AG09319 (cell line): ENCODE results near the gene SLC1A6.

ENCODE experiments used
- DNase-seq: peaks from one replicate; pipeline ENCODE4 v3.0.0-alpha.2; 2010; ENCODE audit warnings: low read depth; ENCODE audit errors: extremely low read depth
- TF ChIP-seq, protein P1 (sequence below): IDR thresholded peaks from 2 replicates; pipeline ENCODE4 v1.5.1; 2011; ENCODE audit warnings: low read depth, mild to moderate bottlenecking, inconsistent platforms, low read length, moderate library complexity

The SLC1A6 gene

GRCh38 chr19:14977128-14977527, 2.5 kb downstream of the SLC1A6 start:
- DNase-seq: no peak
- TF ChIP-seq, protein P1, sequence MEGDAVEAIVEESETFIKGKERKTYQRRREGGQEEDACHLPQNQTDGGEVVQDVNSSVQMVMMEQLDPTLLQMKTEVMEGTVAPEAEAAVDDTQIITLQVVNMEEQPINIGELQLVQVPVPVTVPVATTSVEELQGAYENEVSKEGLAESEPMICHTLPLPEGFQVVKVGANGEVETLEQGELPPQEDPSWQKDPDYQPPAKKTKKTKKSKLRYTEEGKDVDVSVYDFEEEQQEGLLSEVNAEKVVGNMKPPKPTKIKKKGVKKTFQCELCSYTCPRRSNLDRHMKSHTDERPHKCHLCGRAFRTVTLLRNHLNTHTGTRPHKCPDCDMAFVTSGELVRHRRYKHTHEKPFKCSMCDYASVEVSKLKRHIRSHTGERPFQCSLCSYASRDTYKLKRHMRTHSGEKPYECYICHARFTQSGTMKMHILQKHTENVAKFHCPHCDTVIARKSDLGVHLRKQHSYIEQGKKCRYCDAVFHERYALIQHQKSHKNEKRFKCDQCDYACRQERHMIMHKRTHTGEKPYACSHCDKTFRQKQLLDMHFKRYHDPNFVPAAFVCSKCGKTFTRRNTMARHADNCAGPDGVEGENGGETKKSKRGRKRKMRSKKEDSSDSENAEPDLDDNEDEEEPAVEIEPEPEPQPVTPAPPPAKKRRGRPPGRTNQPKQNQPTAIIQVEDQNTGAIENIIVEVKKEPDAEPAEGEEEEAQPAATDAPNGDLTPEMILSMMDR: no peak

GRCh38 chr19:14974488-14974887, 5.2 kb downstream of the SLC1A6 start:
- DNase-seq: no peak
- TF ChIP-seq, protein P1: no peak

DNA sequence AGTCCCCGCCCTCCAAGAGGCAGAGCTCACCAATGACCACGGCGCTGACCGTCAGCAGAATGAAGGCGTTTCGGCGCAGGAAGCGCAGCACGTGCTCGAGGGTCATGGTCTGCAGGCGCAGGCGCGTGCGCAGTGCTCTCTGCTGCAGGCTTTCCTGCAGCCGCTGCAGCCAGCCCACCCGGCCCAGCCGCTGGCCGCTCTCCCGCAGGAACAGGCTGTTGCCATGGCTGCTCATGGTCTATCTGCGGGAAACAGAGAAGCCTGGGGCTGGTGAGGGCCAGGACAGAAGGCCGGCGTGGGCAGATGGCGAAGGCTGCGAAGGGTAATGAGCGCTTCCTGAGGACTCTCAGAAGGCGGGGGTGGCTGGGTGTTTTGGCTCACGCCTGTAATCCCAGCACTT, 7.0 kb downstream of the SLC1A6 start:
- TF ChIP-seq, protein P1: no peak
- DNase-seq: no peak

DNA sequence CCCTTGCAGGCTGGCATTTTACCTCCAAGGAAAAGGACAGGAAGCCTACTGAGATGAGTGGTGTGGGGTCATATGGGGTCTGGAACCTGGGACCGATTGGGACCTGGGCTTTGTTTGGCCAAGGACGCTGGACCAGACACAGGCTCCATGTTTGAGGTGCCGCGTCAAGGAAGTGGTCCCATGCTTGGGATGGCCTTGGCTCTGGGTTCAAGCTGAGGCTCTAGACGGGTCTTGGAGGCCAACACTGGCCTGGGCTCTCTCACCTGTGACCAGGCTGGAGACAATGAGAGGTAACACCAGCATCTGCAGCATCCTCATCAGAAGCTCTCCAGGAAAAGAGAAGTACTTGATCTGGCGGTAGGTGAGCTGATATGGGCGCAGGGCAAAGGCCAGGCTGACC, 8.2 kb downstream of the SLC1A6 start:
- TF ChIP-seq, protein P1: no peak
- no peak for DNase-seq

- no peak for DNase-seq
- TF ChIP-seq, protein P1: no peak
Observed at GRCh38 chr19:14968247-14968646, 11.4 kb downstream of the SLC1A6 start.

DNA sequence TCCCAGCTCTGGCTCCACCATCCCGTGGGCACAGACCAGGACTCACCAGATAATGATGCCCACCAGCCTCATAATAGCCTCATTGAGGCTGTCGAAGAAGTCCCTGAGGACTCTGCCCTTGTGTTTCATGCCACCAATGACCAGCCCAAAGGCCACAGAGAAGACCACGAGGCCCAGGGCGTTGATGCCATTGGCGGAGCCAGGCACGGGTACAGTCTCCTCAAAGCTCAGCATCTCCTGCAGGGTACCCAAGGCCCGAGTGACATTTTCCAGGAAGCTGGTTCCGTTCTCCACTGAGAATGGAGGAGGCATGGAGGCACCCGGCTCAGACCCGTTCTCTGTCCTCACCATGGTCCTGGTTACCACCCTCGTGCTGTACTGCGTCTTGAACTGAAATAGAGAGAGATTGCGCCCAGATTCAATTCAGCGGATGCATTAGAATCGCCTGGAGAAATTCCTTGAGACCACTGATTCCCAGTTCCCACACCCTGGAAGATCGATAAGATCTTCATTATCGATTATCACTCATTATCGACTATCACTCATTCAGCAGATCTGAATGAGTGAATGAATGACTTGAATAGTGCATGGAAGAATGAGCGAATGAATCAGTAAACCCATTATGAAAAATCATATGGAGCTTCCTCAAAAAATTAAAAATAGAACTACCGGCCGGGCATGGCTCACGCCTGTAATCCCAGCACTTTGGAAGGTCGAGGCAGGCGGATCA, 17.5 kb downstream of the SLC1A6 start:
- TF ChIP-seq, protein P1: no peak

DNA sequence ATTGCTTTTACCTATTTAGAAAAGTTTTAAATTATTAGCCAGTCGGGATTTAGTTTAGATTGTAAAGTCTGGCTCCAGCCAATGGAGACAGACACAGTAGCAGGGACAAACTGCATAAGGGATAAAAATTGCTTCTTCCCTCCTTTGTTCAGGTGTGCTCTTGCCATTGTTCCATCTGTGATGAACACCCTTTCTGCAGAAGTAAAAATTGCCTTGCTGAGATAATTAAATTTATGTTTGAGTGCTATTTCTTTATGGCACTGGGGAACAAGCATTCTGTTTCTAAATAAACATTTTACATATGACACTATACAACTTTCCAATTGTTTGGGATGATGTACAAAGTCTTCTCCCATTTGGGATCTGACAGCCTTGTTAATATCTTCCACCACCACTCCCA, 20.4 kb downstream of the SLC1A6 start:
- TF ChIP-seq, protein P1: no peak

More for the DNA sequence above, 17.5 kb downstream of the SLC1A6 start:
- no peak for DNase-seq

More for the DNA sequence above, 20.4 kb downstream of the SLC1A6 start:
- DNase-seq: no peak
